Measurements from ENCODE around the gene PMFBP1.

DNA sequence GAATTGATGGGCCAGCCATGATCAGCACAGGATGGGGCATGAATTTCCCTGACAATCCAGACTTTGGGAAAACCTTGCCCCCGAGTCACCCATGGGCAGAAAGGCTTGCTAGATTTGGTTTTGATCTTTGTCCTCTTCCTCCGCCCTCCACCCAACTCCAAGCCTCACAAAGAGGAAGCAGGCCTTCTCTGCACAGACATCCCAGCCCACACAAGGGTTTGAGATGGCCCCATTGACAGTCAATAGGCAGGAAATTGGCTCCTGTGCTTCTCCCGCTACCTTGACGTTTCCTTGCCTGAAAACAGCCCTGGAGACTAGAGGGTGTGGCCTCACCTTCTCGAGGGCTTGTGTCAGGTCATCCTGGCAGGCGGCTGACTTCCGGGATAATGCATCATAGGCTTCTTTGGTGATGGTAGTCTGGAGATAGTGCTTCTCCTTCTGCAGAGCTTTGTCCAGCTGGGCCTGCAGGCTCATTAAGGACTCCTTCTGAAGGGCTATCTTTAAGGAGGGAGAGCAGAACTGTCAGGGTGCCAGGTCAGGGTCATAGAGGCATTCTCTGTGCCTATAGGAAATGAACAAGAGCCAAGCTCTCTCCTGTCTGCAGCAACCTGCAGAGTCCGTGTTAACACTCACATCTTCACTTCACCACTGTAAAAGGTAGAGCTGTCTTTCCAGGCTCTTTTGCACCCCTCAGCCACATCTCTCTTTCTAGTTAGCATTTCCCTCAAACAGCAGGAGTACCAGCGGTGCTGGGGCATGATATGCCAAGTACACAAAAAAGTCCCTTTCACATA, 46.1 kb downstream of the PMFBP1 start:
- no peak for TF ChIP-seq GATA2 (IDR thresholded peaks at IDR 0.05; ENCODE audit: low read depth, low read length)
- no peak for TF ChIP-seq GATA3 (IDR thresholded peaks at IDR 0.05; ENCODE audit: low read depth, low read length)
